Measurements from ENCODE around the gene SH3TC2.

DNA sequence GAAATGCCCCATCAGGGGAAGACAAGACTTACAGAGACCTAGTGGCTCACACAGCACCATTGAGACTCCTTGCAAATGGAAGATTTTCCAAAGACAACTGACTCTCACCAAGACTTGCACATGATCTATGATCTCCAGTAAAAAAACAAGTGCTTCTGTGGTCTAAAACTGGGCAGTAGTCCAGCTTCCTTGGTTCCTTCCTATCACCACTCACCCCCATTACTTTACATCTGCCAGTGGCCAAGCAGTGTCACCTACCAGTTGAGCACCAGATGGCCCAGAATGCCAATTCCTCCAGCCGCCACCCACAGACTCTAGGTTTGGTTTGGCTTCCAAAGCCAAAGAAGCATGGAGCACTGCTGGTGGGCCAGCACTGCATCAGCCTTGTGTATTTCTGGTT, 47.7 kb downstream of the SH3TC2 start:
- TF ChIP-seq EZH2 (IDR thresholded peaks at IDR 0.05) (no peak), CTCF (IDR thresholded peaks at IDR 0.05) (no peak)
